NCI-H2081 treated with DMSO at 0.1 percent for 48 hours (cell line): Measurements from ENCODE around the gene MAGEC1.
"Not testable (repeated sequence)": the region's sequence is repeated elsewhere in the genome, so short reads cannot be mapped to it uniquely, and the experiment has no call there.

Experiments
- DNase-seq: peaks from one replicate; lab custom pipeline; 2025; lab: John Stamatoyannopoulos, UW

MAGEC1 gene, protein sequence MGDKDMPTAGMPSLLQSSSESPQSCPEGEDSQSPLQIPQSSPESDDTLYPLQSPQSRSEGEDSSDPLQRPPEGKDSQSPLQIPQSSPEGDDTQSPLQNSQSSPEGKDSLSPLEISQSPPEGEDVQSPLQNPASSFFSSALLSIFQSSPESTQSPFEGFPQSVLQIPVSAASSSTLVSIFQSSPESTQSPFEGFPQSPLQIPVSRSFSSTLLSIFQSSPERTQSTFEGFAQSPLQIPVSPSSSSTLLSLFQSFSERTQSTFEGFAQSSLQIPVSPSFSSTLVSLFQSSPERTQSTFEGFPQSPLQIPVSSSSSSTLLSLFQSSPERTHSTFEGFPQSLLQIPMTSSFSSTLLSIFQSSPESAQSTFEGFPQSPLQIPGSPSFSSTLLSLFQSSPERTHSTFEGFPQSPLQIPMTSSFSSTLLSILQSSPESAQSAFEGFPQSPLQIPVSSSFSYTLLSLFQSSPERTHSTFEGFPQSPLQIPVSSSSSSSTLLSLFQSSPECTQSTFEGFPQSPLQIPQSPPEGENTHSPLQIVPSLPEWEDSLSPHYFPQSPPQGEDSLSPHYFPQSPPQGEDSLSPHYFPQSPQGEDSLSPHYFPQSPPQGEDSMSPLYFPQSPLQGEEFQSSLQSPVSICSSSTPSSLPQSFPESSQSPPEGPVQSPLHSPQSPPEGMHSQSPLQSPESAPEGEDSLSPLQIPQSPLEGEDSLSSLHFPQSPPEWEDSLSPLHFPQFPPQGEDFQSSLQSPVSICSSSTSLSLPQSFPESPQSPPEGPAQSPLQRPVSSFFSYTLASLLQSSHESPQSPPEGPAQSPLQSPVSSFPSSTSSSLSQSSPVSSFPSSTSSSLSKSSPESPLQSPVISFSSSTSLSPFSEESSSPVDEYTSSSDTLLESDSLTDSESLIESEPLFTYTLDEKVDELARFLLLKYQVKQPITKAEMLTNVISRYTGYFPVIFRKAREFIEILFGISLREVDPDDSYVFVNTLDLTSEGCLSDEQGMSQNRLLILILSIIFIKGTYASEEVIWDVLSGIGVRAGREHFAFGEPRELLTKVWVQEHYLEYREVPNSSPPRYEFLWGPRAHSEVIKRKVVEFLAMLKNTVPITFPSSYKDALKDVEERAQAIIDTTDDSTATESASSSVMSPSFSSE

DNA sequence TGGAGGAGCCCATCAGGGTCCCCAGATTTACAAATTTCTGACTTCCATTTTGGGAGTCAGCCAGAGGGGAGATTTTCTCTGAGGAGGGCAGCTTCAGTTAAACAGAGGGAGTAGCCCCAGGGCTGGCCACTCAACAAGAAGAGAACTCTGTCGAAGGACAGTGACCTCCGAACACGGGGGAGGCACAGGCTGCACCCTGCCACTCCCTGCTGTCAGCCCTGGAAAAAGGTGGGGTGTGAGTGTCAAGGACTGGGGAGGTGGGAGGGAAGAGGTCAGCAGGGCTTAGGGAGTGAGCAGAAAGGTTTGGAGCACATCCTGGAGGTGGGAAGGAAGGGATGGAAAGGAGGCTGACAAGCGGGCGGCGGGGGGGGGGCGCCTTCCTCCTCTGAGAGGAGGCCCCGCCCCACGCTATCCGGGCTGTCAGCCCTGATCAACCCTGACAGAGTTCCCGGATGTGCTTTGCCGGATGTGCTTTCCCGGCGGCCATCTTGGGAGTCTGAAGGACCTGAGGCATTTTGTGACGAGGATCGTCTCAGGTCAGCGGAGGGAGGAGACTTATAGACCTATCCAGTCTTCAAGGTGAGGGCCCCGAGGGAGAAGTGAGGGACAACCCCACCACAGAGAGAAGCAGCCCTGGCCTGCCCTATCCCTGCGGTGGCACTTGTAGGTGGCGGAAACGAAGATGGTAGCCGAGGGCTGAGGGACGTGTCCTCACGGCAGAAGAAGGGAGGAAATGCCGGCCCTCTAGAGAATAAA, at the start of gene MAGEC1:
Gene MAGEC1, plus strand, starts transcription at position 495 of the 756 bp plus-strand sequence. CDS start 1,179 bp downstream, outside the sequence.
- no peak for DNase-seq

DNA sequence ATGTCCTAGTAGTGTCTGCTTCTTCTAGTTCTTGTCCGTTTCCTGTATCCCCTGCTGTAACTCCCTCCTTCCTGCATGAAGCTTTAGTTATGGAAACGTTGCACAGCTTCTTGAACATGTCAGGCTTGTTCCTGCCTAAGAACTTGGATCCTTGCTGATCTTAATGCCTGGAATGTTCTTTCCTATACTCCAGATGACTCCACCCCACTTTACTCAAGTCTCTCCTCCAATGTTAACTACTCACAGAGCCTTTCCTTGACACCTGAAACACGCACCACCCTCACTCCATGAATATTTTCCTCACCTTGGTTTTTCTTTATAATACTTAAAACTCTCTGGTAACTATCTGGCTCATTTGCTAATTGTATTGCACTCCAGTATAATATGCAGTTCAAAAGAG, 46.2 kb upstream of the MAGEC1 start:
- no peak for DNase-seq

DNA sequence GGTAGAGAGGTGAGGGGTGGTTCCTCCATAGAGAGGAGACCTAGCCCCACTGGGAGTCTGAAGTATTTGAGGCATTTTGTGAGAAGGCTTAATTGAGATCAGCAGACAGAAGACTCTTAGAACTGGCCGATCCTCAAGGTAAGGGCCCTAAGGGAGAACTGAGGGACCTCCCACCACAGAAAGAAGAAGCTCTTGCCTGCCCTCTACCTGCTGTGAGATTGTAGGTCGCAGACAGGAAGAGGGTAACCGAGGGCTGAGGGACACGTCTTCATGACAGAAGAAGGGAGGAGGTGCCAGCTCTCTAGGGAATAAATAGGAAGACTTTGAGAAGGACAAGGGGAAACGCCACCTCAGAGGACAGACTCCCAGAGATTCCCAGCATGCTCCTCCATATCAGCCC, 24.1 kb upstream of the MAGEC1 start:
- DNase-seq: no peak

DNA sequence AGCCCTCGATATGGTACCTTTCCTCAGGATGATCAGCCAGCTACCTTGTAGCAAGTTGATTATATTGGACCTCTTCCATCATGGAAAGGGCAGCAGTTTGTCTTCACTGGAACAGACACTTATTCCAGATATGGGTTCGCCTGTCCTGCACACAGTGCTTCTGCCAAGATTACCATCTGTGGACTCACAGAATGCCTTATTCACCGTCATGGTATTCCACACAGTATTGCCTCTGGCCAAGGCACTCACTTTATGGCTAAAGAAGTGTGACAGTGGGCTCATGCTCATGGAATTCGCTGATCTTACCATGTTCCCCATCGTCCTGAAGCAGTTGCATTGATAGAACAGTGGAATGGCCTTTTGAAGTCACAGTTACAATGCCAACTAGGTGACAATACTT, 14.9 kb upstream of the MAGEC1 start:
- DNase-seq: not testable (repeated sequence)

DNA sequence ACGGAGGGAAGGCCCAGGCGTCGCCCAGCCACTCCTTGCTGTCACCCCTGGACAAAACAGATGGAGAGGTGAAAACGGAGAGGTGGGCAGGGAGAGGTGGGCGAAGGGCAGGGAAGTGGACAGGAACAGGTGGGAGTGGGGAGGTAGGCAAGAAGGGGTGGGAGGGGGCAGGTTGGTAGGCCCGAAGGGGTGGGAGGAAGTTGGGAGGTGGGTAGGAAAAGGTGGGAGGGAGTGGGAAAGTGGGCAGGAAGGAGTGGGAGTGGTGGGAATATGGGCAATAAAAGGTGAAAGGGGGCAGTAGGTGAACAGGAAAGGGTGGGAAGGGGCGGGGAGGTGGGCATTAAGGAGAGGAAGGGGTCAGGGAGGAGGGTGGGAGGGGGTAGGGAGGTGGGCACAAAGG, 9.0 kb upstream of the MAGEC1 start:
- no peak for DNase-seq

DNA sequence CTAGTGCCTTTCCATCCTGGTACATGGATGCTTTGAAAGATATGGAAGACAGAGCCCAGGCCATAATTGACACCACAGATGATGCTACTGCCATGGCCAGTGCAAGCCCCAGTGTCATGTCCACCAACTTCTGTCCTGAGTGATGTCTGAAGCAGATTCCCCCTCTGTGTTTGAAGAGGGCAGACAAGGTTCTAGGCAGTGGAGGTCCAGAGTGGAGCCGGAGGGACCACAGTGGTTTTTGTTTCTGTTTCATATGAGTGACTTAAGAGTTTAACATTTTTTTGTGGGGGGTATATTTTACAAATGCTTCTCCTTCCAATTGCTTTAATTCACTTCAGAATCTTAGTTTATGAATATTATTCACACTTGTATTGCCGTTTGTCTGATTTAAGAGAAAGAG, 6.0 kb upstream of the MAGEC1 start:
- DNase-seq: no peak

DNA sequence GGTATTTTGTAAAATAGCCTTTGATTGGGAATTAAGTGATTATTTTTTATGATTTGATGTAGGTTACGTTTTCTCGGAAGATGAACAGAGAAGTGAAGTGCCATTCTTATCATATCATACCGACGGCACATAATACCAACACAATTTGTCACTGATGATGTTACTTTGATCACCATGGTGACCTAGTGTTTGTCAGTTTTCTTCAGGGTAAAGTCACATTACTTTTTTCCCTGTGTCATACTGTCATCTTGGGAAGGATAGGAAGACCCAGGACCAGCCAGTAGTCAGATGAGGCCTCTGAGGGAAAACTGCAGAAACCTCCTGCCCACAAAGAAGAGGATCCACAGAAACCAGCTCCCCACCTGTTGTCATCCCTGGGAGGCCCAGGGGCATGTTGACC, 1.3 kb upstream of the MAGEC1 start:
- no peak for DNase-seq

DNA sequence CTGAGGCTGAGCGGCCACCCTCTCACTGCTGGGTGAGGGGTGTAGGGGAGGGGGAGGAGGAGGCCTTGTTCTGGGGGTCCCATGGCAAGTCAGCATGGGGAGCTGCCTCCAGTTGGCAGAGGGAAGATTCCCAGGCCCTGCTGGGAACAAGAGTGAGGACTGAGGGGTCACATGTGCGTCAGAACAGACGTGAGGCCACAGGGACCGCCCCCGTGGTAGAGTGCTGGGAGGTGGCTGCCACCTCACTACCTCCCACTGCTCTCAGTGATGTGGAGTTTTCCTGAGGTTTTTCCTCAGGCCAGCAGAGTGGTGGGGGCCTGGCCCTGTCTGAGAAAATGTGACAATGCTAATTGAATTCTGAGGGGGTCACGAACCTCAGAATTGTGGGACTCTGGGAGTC, 568 bp downstream of the MAGEC1 start:
- DNase-seq: no peak

DNA sequence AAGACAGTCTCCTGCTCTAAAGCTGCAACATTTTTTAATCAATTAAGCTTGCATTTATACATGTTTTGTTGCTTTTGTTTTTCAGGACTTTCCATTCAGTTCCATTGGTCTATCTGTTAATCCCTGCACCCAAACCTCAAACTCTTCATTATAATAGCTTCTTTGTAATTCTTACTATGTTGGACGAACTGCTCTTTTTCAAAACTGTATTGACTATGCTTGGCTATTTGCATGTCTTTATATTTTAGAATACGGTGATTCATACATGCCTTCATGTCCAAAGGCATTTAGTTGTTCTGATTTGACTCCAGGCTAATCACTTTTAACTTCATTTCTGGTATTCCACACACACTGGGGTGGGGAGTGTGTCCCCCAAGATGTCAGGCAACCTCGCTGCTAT, 14.1 kb downstream of the MAGEC1 start:
- no peak for DNase-seq

DNA sequence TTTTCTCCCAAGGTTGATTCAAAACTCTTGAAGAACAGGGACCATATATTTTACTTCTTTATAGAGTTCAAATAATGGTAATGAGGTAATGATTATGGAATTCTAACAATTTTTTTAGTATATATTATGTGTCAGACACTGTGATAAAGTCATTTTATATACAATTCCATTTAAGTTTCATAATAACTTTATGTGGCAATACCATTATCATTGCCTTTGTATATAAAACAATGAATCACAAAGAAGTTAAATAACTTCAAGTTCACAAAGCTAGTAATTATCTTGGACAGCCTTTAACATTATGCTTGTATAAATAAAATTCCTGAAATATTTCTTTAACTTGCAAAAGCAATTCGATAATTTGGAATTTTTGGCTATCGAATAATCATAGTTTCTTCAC, 20.6 kb downstream of the MAGEC1 start:
- DNase-seq: no peak

DNA sequence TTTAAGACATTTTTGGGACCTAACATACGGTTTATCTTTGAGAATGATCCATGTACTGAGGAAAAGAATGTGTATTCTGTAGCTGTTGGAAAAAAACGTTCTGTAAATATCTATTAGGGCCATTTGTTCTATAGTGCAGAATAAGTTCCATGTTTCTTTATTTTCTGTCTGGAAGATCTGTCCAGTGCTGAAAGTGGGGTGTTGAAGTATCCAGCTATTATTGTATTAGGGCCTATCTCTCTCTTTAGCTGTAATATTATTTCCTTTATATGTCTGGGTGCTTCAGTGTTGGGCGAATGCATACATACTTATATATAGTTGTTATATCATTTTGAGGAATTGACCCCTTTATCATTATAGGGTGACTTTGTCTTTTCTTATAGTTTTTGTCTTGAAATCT, 24.7 kb downstream of the MAGEC1 start:
- DNase-seq: no peak

DNA sequence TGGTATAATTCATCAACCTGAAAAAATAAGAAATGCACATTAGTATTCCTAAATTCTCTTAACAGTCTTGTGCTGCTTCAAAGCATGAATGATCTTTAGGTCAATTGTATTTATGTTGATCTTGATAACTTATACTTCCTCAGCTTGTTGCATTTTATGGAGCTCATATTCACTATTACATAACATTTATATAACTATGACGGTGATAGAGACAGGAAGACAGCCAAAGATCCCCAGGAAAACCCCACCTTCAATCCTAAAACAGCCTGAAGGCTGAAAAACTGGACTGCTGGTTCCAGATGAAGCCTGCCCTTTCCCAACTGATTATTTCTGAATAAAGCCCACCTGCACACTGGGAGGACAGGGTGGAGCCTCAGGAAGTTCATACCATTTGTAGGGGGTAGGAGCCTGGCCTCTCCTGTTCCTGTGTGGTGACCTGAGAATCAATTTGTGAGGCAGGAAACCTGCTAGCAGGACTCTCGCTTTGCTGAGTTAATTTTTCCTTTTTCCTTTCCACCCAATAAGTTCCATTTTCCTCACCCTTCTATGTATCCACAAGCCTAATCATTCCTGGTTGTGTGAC, 30.5 kb downstream of the MAGEC1 start:
- no peak for DNase-seq

DNA sequence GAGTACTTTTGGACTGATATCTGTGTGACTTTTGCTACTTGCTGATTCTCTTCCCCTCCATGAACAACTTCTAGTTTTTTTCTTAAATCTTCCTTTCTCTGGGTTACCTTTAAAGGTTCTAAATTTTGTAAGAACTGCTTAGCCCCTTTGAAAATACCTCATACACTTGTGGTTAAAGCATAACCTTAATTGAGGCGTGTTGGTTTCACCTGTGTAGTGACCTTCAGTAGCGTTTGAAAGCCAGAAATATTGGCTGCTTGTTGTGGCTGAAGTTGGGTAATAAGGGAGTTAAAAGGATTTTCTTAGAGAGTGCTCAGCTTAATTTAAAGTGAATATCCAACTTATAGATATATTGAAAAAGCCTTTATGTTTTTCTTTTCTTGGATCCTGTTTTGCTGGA, 32.0 kb downstream of the MAGEC1 start:
- no peak for DNase-seq

DNA sequence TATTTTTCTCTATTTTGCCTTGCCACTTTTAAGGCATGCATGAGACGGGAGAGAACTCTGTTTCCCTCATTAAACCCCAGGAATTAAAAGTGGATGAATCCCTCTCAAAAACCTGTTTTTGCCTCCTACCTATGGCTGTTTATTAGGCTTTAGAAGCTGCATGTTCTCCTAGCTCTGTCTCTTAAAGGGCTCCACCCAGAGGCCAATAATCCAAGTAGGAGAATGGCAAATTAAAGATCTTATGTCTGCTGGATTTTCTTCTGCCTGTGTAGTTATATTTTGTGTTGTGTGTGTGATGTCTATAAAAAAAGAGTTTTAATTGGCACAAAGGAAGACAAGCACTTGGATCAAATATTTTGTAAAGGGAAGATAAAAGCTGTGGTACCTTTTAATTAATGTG, 32.4 kb downstream of the MAGEC1 start:
- DNase-seq: no peak

DNA sequence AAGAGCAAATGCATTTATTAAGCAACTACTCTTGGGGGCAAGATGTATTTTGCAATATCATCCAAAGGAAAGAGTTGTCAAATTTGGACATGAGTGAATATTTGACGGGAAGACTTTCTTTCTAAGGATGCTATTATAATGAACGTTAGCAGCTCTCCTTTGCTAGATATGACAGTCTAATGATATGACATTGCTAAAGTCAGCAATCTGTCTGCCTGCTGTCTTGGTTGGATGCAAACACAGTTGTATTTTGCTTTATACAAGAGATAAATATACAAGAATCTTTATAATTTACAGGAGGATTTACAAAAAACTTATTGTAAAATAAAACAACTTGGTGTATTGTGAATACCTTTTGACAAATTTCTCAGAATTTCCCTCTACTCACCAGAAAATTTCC, 37.5 kb downstream of the MAGEC1 start:
- DNase-seq: no peak

DNA sequence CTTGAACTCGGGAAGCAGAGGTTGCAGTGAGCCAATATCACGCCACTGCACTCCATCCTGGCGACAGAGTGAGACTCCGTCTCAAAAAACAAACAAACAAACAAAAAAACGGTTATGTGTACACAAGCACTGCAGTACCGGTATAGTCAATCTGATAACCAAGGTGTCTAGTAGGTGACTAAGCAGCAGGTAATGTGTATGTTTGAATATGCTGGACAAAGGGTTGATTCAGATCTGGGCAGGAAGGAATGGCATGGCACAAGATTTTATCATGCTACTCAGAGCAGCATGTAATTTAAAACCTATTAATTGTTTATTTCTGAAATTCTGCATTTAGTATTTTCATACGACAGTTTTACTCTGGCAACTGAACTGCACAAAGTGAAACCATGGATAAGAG, 41.7 kb downstream of the MAGEC1 start:
- no peak for DNase-seq

DNA sequence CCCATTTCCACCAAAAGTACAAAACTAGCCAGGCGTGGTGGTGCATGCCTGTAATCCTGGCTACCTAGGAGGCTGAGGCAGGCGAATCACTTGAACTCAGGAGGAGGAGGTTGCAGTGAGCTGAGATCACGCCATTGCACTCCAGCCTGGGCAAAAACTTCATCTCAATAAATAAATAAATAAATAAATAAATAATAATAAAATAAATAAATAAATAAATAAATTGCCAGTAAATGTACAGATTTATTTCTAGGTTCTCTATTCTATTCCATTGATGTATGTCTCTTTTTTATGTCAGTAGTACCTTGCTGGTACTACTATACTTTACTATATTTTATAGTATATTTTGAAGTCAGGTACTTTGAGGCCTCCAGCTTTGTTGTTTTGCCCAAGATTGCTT, 43.7 kb downstream of the MAGEC1 start:
- no peak for DNase-seq

DNA sequence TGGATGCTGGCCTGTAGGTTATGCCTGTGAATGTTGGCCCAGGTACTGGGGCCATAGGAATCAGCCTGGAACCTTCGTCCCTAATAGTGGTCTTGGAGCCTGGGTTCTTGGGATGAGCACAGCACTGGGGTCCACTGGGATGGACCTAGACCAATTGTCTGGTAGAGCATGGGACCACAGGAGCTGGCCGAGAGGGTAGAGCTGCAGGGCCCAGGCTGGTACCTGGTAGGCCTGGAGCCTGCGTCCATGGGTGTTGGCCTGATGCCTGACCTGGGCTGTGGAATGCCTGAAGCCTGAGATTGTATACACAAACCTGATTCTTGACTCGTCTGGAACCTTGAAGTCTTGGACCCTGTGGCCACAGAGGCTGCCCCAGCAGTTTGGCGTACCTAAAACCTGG, 48.9 kb downstream of the MAGEC1 start:
- no peak for DNase-seq

DNA sequence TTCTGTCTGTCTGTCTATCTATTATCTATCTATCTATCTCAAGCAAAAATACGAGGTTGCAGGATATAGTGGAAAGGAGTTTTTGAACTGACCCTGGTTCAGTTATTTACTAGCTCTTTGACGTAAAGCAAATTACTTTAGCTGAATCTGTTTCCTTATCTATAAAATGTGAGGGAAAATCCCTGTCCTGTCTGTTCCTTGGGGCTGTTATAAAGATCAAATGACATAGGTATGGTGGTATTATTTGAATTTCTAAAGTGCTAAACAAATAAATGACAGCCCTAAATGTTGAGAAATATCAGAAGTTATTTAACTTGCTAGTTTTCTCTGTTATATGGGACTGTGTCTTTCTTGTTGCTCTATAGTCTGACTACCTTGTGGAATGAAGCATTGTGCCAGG, 55.0 kb downstream of the MAGEC1 start:
- no peak for DNase-seq
